IMR-90 (cell line): ENCODE data around the gene CDS1. TPM values are rescaled to one million over a fixed set of nuclear protein-coding genes. Genes with fewer than 3 reads are reported as not detected.

ENCODE experiments used
- ATAC-seq: fragments of 200-7000 bp; cut with Tn5 transposase; 2 replicates; pipeline ENCODE4 v1.9.1; 2020; ENCODE audit warnings: low read depth, mild to moderate bottlenecking, moderate library complexity
- BruUV-seq: library from RNA; stranded (reverse); fragments of 400-500 nt; replicated peaks from 2 replicates; lab custom pipeline; 2021; lab: Mats Ljungman, UMichigan
- CTCF ChIA-PET: fragments of 300-600 bp; formaldehyde crosslinking; extraction: SDS; loops from one replicate; lab custom pipeline; 2021; ENCODE audit warnings: antibody characterized with exemption; lab: Yijun Ruan, JAX
- POLR2A ChIA-PET: fragments of 300-600 bp; sonication (Branson Sonifier 250); formaldehyde crosslinking; loops from one replicate; lab custom pipeline; 2022; ENCODE audit warnings: antibody characterized with exemption; ENCODE audit not compliant: unreplicated experiment; lab: Charles Lee
- DNase-seq: peaks from one replicate; pipeline ENCODE4 v3.0.0; 2013
- H2AFZ ChIP-seq: replicated peaks from 2 replicates; pipeline ENCODE3; 2013; ENCODE audit warnings: low read length, mild to moderate bottlenecking; ENCODE audit not compliant: poor library complexity
- H2AK5ac ChIP-seq: 2 replicates; pipeline ENCODE4 v1.6.1; 2013; ENCODE audit warnings: low read depth, low read length, inconsistent platforms
- H2AK9ac ChIP-seq: replicated peaks from 2 replicates; pipeline ENCODE3; 2013; ENCODE audit warnings: mild to moderate bottlenecking, low read depth, low read length, moderate library complexity; ENCODE audit not compliant: poor library complexity
- H2BK120ac ChIP-seq: 2 replicates; pipeline ENCODE4 v1.6.1; 2013; ENCODE audit warnings: low read depth, low read length, inconsistent platforms
- H2BK15ac ChIP-seq: 3 replicates; pipeline ENCODE4 v1.6.1; 2013; ENCODE audit warnings: low read depth, low read length, inconsistent platforms
- H2BK20ac ChIP-seq: 2 replicates; pipeline ENCODE4 v1.6.1; 2013; ENCODE audit warnings: low read depth, mild to moderate bottlenecking, inconsistent platforms, low read length, moderate library complexity
- H2BK5ac ChIP-seq: 2 replicates; pipeline ENCODE4 v1.6.1; 2013; ENCODE audit warnings: mild to moderate bottlenecking, low read depth, low read length, inconsistent platforms; ENCODE audit not compliant: poor library complexity, severe bottlenecking
- H3K14ac ChIP-seq: replicated peaks from 2 replicates; pipeline ENCODE4 v1.6.1; 2013; ENCODE audit warnings: low read depth, low read length, inconsistent platforms
- H3K18ac ChIP-seq: 2 replicates; pipeline ENCODE4 v1.6.1; 2013; ENCODE audit warnings: low read depth, low read length, control low read depth
- H3K23ac ChIP-seq: 2 replicates; pipeline ENCODE4 v1.6.1; 2013; ENCODE audit warnings: low read depth, low read length, inconsistent platforms
- H3K27ac ChIP-seq: 2 replicates; pipeline ENCODE4 v1.5.1; 2013; ENCODE audit warnings: mild to moderate bottlenecking, control low read depth, low read length; ENCODE audit not compliant: insufficient read depth
- H3K27me3 ChIP-seq: 2 replicates; pipeline ENCODE4 v1.6.1; 2013; ENCODE audit warnings: low read length; ENCODE audit not compliant: control insufficient read depth, insufficient read depth
- H3K36me3 ChIP-seq: 2 replicates; pipeline ENCODE4 v1.6.1; 2013; ENCODE audit warnings: low read length, mixed read lengths; ENCODE audit not compliant: control insufficient read depth, insufficient read depth
- H3K4ac ChIP-seq: 2 replicates; pipeline ENCODE4 v1.6.1; 2013; ENCODE audit warnings: low read depth, low read length, inconsistent platforms
- H3K4me1 ChIP-seq: 2 replicates; pipeline ENCODE4 v1.6.1; 2013; ENCODE audit warnings: low read length, mixed read lengths; ENCODE audit not compliant: control insufficient read depth, insufficient read depth
- H3K4me2 ChIP-seq: 2 replicates; pipeline ENCODE4 v1.6.1; 2013; ENCODE audit warnings: low read depth, mild to moderate bottlenecking, control low read depth, low read length, moderate library complexity
- H3K4me3 ChIP-seq: 2 replicates; pipeline ENCODE4 v1.5.1; 2013; ENCODE audit warnings: low read depth, mild to moderate bottlenecking, control low read depth, low read length, moderate library complexity; ENCODE audit not compliant: insufficient read depth
- H3K56ac ChIP-seq: 2 replicates; pipeline ENCODE4 v1.6.1; 2013; ENCODE audit warnings: low read length, inconsistent platforms; ENCODE audit not compliant: insufficient read depth; ENCODE audit errors: extremely low read depth
- H3K79me1 ChIP-seq, 2 experiments: 2 replicates each; pipeline ENCODE4 v1.6.1; 2013; ENCODE audit warnings: low read length in 2 of 2, inconsistent platforms in 1 of 2, low read depth in 1 of 2
- H3K9ac ChIP-seq: 2 replicates; pipeline ENCODE4 v1.6.1; 2013; ENCODE audit warnings: low read depth, low read length, control low read depth
- H3K9me1 ChIP-seq: 2 replicates; pipeline ENCODE4 v1.6.1; 2013; ENCODE audit warnings: low read length, inconsistent platforms; ENCODE audit not compliant: insufficient read depth
- H3K9me3 ChIP-seq: 2 replicates; pipeline ENCODE4 v1.6.1; 2013; ENCODE audit warnings: low read length; ENCODE audit not compliant: control insufficient read depth, insufficient read depth
- H4K20me1 ChIP-seq: 2 replicates; pipeline ENCODE4 v1.6.1; 2013; ENCODE audit warnings: low read length, inconsistent platforms; ENCODE audit not compliant: insufficient read depth
- H4K5ac ChIP-seq: 2 replicates; pipeline ENCODE4 v1.6.1; 2013; ENCODE audit warnings: mild to moderate bottlenecking, low read depth, low read length, control low read depth
- H4K8ac ChIP-seq, 2 experiments: 2 replicates each; pipeline ENCODE4 v1.6.1; 2013; ENCODE audit warnings: low read depth in 2 of 2, low read length in 2 of 2, control low read depth in 1 of 2, inconsistent platforms in 1 of 2
- H4K91ac ChIP-seq: 2 replicates; pipeline ENCODE4 v1.6.1; 2013; ENCODE audit warnings: low read depth, low read length, inconsistent platforms; ENCODE audit not compliant: insufficient read depth
- BHLHE40 ChIP-seq: fragments of 150-350 bp; IDR thresholded peaks from 2 replicates; pipeline ENCODE4 v1.6.1; 2016; ENCODE audit warnings: mild to moderate bottlenecking, low read depth, low read length
- CEBPB ChIP-seq: IDR thresholded peaks from 2 replicates; pipeline ENCODE4 v1.6.1; 2012; ENCODE audit warnings: low read depth, low read length, improper control_type of control experiment
- CHD1 ChIP-seq: IDR thresholded peaks from 2 replicates; pipeline ENCODE4 v1.6.1; 2012; ENCODE audit warnings: low read depth, low read length, improper control_type of control experiment
- FOS ChIP-seq: fragments of 150-350 bp; IDR thresholded peaks from 2 replicates; pipeline ENCODE4 v1.6.1; 2016; ENCODE audit warnings: low read depth, low read length
- MAFK ChIP-seq: IDR thresholded peaks from 2 replicates; pipeline ENCODE4 v1.6.1; 2012; ENCODE audit warnings: low read depth, low read length, improper control_type of control experiment
- MAZ ChIP-seq: IDR thresholded peaks from 2 replicates; pipeline ENCODE4 v1.6.1; 2012; ENCODE audit warnings: low read depth, mild to moderate bottlenecking, low read length, improper control_type of control experiment, moderate library complexity, borderline replicate concordance
- MXI1 ChIP-seq: IDR thresholded peaks from 2 replicates; pipeline ENCODE4 v1.6.1; 2012; ENCODE audit warnings: low read depth, mild to moderate bottlenecking, low read length, moderate library complexity, borderline replicate concordance
- NFE2L2 ChIP-seq: fragments of 150-350 bp; IDR thresholded peaks from 2 replicates; pipeline ENCODE4 v1.6.1; 2016; ENCODE audit warnings: low read depth, mild to moderate bottlenecking, low read length
- POLR2A ChIP-seq: IDR thresholded peaks from 2 replicates; pipeline ENCODE4 v1.6.1; 2012; ENCODE audit warnings: mild to moderate bottlenecking, low read depth, low read length
- RAD21 ChIP-seq: IDR thresholded peaks from 2 replicates; pipeline ENCODE4 v1.6.1; 2012; ENCODE audit warnings: low read length, improper control_type of control experiment
- RCOR1 ChIP-seq: IDR thresholded peaks from 2 replicates; pipeline ENCODE4 v1.6.1; 2012; ENCODE audit warnings: mild to moderate bottlenecking, low read length, improper control_type of control experiment; ENCODE audit not compliant: insufficient replicate concordance
- RFX5 ChIP-seq: IDR thresholded peaks from 2 replicates; pipeline ENCODE4 v1.8.0; 2012; ENCODE audit warnings: low read depth, mild to moderate bottlenecking, low read length, moderate library complexity
- SMC3 ChIP-seq: fragments of 150-350 bp; IDR thresholded peaks from 2 replicates; pipeline ENCODE4 v1.6.1; 2016; ENCODE audit warnings: low read depth, mild to moderate bottlenecking, antibody characterized with exemption, low read length, moderate library complexity
- USF2 ChIP-seq: fragments of 150-350 bp; IDR thresholded peaks from 2 replicates; pipeline ENCODE4 v1.6.1; 2017; ENCODE audit warnings: mild to moderate bottlenecking, antibody characterized with exemption, low read length, low read depth
- WGBS, 2 experiments: methylation state at CpG; one replicate each; pipeline versions ENCODE4 v1.1.5 to v1.1.7; 2013; ENCODE audit warnings: missing lambda C conversion rate in 2 of 2; ENCODE audit not compliant: insufficient read length in 1 of 2; ENCODE audit errors: extremely low coverage in 2 of 2; 5-methylcytosine and 5-hydroxymethylcytosine counted together
- dilution Hi-C: fragments of 300-500 bp; cut with HindIII; formaldehyde crosslinking; loops from one replicate; pipeline ENCODE4 v1.14.3; 2018; ENCODE audit warnings: low sequenced_read_pairs; ENCODE audit not compliant: unreplicated experiment
- in situ Hi-C: fragments of 300-500 bp; cut with MboI; formaldehyde crosslinking; loops from 3 replicates; pipeline ENCODE4 v1.14.3; 2019; ENCODE audit warnings: low sequenced_read_pairs, inconsistent platforms, mixed read lengths
- intact Hi-C: fragments of 100-400 bp; cut with micrococcal nuclease; formaldehyde crosslinking; loops from 2 replicates; pipeline ENCODE4 v1.10.0; 2022
- polyA plus RNA-seq, 3 experiments: library from polyadenylated mRNA; depleted of rRNA; stranded (reverse); fragments of >200 nt; gene quantifications; 2 replicates each; pipeline ENCODE4 v1.2.3, GENCODE V29; 2012; ENCODE audit warnings: low replicate concordance in 1 of 3
- total RNA-seq: library from RNA; depleted of rRNA; stranded (reverse); fragments of >200 nt; gene quantifications from 2 replicates; pipeline ENCODE4 v1.2.3, GENCODE V29; 2012
- TF ChIP-seq, protein P1 (sequence below): conservative IDR thresholded peaks from 2 replicates; pipeline ENCODE4 v1.5.1; 2012; ENCODE audit warnings: mild to moderate bottlenecking, low read depth, low read length, improper control_type of control experiment
- TF ChIP-seq, protein P2 (sequence below): fragments of 150-350 bp; IDR thresholded peaks from 2 replicates; pipeline ENCODE4 v1.6.1; 2016; ENCODE audit warnings: low read depth, mild to moderate bottlenecking, low read length, moderate library complexity, borderline replicate concordance

Gene CDS1
- total and polyA plus RNA-seq, 2 of the 4 experiments (the other 2 are of a cell fraction) = under 0.01 to 0.02 TPM

GRCh38 chr4:84611531-84611930, 28.6 kb downstream of the CDS1 start:
- Histone ChIP-seq H3K4me2 (no peak overlapping the region), H2AK9ac (no peak overlapping the region), H3K9me1 (no peaks in the 10 kb centered on the region), H3K27ac (no peak overlapping the region), H3K4ac (no peak overlapping the region), H2BK15ac (no peak overlapping the region), H3K9ac (no peak overlapping the region), H2AK5ac (no peak overlapping the region), H3K4me1 (no peaks in the 10 kb centered on the region), H2BK5ac (no peak overlapping the region), H2BK20ac (no peak overlapping the region), H3K23ac (no peak overlapping the region), H3K27me3 (peaks cover 3% of the 10 kb centered on the region; the same call in 1 of the 2 replicates), H3K56ac (no peak overlapping the region), H3K79me1 (no peaks in the 10 kb centered on the region), H3K9me3 (no peaks in the 10 kb centered on the region), H4K91ac (no peak overlapping the region), H4K20me1 (no peaks in the 10 kb centered on the region), H3K36me3 (no peaks in the 10 kb centered on the region), H2AFZ (no peak overlapping the region), H3K18ac (no peak overlapping the region), H3K14ac (no peak overlapping the region), H4K5ac (no peak overlapping the region), H2BK120ac (no peak overlapping the region), H3K4me3 (no peak overlapping the region), H4K8ac (no peak overlapping the region)
- intact Hi-C loops = no loop called here
- ATAC-seq (no peak), DNase-seq (no peak)
- POLR2A ChIA-PET = no interaction called here
- CTCF ChIA-PET = no interaction called here
- in situ Hi-C loops = no loop called here
- TF ChIP-seq MAFK (no peak), USF2 (no peak), CEBPB (no peak), FOS (no peak), MXI1 (no peak), RCOR1 (no peak), CHD1 (no peak), RFX5 (no peak), MAZ (no peak), POLR2A (no peak), SMC3 (no peak), BHLHE40 (no peak), NFE2L2 (no peak), RAD21 (no peak)
- TF ChIP-seq, protein P1, sequence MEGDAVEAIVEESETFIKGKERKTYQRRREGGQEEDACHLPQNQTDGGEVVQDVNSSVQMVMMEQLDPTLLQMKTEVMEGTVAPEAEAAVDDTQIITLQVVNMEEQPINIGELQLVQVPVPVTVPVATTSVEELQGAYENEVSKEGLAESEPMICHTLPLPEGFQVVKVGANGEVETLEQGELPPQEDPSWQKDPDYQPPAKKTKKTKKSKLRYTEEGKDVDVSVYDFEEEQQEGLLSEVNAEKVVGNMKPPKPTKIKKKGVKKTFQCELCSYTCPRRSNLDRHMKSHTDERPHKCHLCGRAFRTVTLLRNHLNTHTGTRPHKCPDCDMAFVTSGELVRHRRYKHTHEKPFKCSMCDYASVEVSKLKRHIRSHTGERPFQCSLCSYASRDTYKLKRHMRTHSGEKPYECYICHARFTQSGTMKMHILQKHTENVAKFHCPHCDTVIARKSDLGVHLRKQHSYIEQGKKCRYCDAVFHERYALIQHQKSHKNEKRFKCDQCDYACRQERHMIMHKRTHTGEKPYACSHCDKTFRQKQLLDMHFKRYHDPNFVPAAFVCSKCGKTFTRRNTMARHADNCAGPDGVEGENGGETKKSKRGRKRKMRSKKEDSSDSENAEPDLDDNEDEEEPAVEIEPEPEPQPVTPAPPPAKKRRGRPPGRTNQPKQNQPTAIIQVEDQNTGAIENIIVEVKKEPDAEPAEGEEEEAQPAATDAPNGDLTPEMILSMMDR = no peak
- TF ChIP-seq, protein P2, sequence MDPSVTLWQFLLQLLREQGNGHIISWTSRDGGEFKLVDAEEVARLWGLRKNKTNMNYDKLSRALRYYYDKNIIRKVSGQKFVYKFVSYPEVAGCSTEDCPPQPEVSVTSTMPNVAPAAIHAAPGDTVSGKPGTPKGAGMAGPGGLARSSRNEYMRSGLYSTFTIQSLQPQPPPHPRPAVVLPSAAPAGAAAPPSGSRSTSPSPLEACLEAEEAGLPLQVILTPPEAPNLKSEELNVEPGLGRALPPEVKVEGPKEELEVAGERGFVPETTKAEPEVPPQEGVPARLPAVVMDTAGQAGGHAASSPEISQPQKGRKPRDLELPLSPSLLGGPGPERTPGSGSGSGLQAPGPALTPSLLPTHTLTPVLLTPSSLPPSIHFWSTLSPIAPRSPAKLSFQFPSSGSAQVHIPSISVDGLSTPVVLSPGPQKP = no peak
- WGBS, 2 experiments = 67% methylated on average over 1 of the region's 3 CpGs; no CpG with 5 or more reads in 1 of the 2 experiments
- dilution Hi-C loops = no loop called here
- BruUV-seq = no TSS peak
